ENCODE data around the gene ATP8A2.
"Not testable (repeated sequence)": the region's sequence is repeated elsewhere in the genome, so short reads cannot be mapped to it uniquely, and the experiment has no call there.

DNA sequence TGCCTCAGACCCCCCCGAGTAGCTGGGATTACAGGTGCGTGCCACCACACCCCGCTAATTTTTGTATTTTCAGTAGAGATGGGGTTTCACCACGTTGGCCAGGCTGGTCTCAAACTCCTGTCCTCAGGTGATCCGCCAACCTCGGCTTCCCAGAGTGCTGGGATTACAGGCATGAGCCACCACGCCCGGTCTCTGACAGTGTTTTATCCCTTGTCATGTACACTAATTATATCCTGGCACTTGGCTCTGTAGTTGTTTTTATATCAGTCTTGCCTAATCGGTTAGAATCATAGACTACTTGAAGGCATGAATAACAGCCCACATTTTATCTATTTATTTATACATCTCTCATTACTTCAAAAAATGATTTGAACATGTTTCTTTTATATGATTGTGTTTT is 455.4 kb downstream of the ATP8A2 start:
- TF ChIP-seq, protein P1, sequence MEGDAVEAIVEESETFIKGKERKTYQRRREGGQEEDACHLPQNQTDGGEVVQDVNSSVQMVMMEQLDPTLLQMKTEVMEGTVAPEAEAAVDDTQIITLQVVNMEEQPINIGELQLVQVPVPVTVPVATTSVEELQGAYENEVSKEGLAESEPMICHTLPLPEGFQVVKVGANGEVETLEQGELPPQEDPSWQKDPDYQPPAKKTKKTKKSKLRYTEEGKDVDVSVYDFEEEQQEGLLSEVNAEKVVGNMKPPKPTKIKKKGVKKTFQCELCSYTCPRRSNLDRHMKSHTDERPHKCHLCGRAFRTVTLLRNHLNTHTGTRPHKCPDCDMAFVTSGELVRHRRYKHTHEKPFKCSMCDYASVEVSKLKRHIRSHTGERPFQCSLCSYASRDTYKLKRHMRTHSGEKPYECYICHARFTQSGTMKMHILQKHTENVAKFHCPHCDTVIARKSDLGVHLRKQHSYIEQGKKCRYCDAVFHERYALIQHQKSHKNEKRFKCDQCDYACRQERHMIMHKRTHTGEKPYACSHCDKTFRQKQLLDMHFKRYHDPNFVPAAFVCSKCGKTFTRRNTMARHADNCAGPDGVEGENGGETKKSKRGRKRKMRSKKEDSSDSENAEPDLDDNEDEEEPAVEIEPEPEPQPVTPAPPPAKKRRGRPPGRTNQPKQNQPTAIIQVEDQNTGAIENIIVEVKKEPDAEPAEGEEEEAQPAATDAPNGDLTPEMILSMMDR (IDR thresholded peaks at IDR 0.05) = not testable (repeated sequence)
- TF ChIP-seq POLR2A (IDR thresholded peaks at IDR 0.05) = not testable (repeated sequence)
